Activated CD4-positive, alpha-beta T cell treated with anti-CD3 and anti-CD28 coated beads for 1 hour (primary cell): ENCODE results near the gene USP37.

Source experiments
- DNase-seq: peaks from one replicate; pipeline ENCODE4 v3.0.0-alpha.2; 2020

The USP37 gene

DNA sequence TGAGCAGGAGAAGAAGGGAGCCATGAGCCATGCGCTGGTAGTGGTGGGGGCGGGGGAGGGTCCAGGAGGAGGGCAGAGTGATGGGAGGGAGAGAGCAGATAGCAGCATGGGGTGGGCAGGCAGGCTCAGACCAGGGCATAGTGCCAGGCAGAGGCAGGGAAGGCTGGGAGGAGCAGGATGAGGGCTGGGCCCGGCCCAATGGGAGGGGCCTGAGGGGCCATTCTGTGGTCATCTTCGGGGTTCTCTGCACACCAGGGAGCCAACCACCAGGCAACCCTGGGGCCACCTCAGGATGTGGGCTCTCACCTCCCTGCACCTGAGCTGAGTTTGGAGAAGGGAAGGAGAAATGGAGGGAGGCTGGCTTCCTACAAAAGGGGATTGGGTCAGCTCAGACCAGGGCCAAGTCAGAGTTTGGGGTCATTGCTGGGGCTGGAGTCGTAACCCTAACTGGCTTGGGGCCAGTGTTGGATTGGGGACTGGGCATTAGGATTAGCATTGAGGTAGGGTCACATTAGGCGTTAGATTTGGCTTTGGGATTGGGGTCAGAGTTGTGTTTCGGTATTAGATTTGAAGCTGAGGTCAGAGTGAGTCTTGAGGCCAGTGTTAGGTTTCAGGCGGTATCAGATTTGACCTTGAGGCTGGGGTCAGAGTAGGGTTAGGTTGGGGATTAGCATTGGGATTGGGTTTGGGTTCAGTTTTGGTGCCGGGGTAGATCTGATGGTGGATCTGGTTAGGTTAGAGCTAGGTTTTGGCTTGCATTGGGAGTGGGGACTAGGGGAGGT is 138.0 kb downstream of the USP37 start:
- DNase-seq = no peak

DNA sequence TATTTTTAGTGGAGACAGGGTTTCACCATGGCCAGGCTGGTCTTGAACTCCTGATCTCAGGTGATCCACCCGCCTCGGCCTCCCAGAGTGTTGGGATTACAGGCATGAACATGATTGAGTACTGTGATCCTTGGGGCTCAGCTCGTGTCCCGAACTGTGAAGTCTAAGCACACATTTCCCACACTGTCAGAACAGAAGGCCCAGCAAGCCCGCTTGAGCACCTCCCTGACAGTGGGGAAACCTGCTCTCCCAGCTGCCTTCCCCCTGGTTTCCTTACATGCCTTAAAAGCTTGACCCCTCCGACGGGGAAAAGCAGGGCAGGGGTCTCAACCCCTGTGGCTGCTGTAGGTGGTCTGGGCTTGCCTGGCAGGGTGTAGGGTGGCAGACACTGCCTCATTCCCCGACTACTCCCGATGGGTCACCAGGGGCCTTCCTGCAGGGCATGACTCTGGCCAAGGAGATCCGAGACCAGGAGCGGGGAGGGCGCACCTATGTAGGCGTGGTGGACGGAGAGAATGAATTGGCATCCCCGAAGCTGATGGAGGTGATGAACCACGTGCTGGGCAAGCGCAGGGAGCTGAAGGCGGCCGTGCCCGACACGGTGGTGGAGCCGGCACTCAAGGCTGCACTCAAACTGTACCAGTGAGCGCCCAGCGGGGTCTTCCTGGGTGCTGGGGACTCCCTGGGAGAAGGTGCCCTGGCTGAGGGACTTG is 139.1 kb downstream of the USP37 start:
- DNase-seq = no peak

DNA sequence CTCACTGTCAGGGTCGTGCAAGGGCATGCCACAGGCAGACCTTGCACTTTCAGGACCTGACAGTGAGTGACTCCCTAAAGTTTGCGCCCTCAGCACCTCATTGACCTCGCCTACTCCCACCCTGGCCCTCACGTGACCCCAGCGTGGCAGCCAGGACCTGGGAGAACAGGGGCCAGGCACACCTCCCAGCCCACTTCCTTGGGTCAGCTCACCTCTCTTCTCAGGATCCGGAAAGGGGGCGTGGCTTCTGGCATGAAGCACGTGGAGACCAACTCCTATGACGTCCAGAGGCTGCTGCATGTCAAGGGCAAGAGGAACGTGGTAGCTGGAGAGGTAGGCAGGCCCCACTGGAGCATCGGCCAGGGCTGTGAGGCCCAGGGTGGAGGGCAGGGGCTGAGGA is 140.4 kb downstream of the USP37 start:
- no peak for DNase-seq

- DNase-seq = no peak
Observed at GRCh38 chr2:218425531-218425930, 142.6 kb downstream of the USP37 start.

GRCh38 chr2:218423584-218423983 is 144.6 kb downstream of the USP37 start:
- no peak for DNase-seq

DNA sequence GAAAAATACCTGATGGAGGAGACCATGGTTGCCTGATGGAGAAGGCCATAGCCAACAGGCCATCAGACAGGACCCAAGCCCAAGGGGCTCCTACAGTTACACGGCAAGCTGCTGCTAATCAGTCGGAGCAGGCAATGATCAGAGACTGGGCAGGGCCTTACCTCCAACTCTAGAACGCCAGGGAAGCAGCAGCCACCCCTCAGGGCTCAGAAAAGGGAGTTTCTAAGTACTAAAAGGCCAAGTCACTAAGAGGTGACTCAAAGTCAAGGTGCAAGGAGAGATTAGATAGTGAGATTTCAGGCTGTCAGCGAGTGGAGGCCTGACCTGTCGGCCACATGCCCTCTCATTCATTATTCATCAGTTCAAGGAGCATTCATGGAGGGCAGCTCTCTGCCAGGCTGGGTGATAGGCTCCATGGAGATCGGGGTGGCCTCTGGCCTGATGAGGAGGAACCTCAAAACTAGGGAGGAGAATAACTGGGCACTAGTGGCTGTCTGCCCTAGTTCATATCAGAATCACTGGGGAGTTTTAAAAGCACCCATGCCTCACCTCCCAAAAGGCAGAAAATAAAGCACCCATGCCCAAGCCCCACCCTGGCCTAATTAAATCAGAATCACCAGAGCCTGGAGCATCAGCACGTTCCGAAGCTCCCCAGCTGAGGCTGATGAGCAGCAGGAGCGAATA is 145.6 kb downstream of the USP37 start:
- DNase-seq = no peak

DNA sequence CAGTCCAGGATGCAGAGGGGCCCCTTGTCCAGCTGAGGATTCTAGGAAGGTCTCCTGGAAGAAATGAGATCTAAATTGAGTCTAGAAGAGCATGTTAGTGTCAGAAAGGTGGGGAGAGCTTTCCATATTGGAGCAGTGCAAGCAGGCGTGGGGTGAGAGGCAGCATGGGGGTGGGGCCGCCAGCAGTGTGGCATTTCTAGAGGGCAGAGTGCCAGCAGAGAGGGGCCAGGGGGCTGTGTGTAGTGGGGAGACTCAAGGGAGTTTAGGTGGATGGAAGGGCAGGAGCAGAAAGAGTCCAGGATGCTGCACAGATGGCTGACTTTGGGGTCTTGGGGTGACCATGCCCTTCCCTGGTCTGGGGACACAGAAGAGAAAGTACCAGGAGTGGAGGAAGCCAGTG is 147.1 kb downstream of the USP37 start:
- no peak for DNase-seq

DNA sequence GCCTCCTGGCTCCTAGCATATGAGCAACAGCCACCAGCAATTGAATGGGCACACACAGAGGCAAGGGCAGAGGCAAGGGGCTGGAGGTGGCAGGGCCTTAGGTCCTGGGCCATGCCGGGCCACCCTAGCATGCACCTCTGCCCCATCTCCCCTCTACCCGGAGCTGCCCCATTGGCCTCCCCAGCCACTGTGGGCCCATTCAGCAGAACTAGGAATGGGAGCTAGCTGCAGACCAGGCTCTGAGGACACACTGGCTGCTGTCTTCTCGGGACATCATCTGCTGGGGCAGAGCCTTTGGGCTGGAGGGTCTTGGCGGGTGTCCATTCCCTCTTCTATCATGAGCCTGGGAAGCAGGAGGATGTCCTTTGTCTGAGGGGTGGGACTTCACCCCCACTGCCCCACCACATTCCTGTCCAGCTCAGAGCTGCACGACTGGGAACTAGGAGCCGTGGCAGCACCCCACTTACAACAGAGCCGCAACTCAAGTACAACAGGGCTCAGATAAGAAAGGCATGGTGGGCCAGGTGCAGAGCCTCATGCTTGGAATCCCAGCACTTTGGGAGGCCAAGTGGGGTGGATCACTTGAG is 148.4 kb downstream of the USP37 start:
- no peak for DNase-seq

DNA sequence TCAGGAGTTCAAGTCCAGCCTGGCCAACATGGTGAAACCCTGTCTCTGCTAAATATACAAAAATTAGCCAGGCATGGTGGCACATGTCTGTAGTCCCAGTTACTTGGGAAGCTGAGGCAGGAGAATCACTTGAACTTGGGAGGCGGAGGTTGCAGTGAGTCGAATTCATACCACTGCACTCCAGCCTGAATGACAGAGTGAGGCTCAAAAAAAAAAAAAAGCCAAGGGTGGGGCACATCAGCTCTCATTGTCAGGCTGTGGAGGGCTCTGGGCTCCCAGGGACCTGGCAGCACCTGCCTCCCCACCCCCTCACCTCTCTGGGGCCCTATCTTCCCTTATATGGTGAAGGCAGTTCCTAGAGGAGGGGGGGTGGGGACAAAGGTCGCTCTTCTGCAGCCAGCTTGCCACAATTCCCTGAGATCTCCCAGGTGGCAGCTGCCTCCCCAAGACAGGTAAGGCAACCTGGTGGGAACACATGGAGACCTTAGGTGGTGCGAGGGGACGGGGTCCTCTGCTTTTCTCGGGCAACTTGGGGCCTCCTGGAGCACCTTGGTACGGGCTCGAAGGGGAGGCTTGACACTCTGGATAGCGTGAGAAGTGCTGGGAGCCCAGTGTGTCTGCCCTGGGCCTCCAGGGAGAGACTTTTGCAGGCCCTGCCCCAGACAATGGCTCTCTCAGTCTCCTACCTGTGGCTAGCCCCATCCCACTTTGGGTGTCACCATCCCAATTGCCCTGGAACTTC is 149.3 kb downstream of the USP37 start, which contains the start of gene VIL1:
VIL1 (plus strand) TSS at position 407 of the 742 bp plus-strand sequence. CDS start 4,656 bp downstream, outside the sequence.
- DNase-seq = no peak

- DNase-seq = no peak
Observed at GRCh38 chr2:218418321-218418716, 149.8 kb downstream of the USP37 start.

GRCh38 chr2:218407717-218408116 is 160.4 kb downstream of the USP37 start:
- DNase-seq = no peak

DNA sequence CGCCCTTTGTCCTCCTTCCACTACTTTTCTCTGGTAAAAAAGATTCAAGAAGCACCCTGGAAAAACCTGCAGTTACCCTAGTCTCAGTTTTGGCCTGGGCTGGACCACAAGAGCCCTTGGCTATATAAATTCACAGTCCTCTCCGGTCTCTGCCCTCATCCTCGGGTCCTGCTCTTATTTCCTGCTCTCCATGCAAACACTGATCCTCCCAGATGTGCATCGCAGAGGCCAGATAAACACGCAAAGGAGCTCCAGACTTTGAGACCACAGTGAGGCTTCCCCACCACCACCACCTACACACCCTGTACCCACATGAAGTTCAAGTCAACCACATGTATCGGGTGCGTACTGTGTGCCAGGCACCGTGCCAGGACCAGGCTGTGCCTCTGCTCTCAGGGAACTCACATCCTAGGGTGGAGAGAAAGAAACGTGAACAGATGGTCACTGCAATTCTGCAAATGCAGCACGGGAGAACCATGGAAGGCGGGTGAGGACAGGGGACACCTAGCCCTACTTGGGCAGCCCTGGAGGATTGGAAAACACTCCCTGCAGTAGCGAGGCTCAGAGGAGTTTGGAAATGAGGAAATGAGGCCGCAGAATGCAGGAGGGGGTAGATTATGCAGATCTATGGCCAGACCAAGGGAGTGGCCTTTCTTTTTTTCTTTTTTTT is 161.1 kb downstream of the USP37 start:
- peak; percentile 51 for DNase-seq

- peak; percentile 82 for DNase-seq
Observed at GRCh38 chr2:218406209-218406948, 161.8 kb downstream of the USP37 start.

DNA sequence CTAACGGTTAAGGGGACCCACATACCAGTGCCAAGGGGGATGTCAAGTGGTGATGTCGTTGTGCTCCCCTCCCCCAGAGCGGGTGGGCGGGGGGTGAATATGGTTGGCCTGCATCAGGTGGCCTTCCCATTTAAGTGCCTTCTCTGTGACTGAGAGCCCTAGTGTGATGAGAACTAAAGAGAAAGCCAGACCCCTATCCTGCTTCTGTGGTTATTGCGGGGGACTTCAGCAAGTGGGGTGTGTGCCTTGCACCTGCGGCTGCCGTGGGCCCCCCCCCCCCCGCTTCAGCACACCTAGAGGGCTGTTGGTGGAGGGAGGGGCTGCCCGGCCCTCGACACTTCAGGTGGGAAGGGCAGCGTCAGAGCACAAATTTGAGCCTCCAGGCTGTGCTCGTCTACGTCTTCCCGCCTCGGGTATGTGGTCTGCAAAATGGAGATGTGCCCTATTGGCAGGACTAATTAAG is 162.4 kb downstream of the USP37 start:
- no peak for DNase-seq

GRCh38 chr2:218405086-218405745 is 162.9 kb downstream of the USP37 start:
- no peak for DNase-seq

DNA sequence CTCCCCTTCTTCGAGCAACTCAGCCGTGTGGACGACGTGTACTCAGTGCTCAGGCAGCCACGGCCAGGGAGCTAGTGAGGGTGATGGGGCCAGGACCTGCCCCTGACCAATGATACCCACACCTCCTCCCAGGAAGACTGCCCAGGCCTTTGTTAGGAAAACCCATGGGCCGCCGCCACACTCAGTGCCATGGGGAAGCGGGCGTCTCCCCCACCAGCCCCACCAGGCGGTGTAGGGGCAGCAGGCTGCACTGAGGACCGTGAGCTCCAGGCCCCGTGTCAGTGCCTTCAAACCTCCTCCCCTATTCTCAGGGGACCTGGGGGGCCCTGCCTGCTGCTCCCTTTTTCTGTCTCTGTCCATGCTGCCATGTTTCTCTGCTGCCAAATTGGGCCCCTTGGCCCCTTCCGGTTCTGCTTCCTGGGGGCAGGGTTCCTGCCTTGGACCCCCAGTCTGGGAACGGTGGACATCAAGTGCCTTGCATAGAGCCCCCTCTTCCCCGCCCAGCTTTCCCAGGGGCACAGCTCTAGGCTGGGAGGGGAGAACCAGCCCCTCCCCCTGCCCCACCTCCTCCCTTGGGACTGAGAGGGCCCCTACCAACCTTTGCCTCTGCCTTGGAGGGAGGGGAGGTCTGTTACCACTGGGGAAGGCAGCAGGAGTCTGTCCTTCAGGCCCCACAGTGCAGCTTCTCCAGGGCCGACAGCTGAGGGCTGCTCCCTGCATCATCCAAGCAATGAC is 163.6 kb downstream of the USP37 start:
- no peak for DNase-seq

- no peak for DNase-seq
Observed at GRCh38 chr2:218403810-218404209, 164.3 kb downstream of the USP37 start.

DNA sequence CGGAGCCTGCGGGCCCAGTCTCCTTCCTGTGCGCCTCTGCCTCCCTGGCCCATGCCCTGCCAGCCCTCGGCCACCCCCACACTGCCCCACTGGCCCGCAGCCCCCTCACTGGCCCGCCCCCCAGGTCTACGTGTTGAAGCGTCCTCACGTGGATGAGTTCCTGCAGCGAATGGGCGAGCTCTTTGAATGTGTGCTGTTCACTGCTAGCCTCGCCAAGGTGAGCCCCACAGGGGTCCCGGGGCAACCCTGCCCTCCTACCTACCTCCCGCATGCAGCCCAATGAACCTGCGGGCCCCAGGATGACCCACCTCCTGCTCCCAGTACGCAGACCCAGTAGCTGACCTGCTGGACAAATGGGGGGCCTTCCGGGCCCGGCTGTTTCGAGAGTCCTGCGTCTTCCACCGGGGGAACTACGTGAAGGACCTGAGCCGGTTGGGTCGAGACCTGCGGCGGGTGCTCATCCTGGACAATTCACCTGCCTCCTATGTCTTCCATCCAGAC is 165.2 kb downstream of the USP37 start:
- no peak for DNase-seq

GRCh38 chr2:218402491-218402901 is 165.7 kb downstream of the USP37 start:
- no peak for DNase-seq

GRCh38 chr2:218401890-218402289 is 166.3 kb downstream of the USP37 start:
- DNase-seq = no peak
